ENCODE measurements around the gene DGKI.
A peak's percentile ranks its signal among the peaks of the same experiment; 100 is the strongest.
"Not testable (repeated sequence)": the region's sequence is repeated elsewhere in the genome, so short reads cannot be mapped to it uniquely, and the experiment has no call there.

DGKI gene

GRCh38 chr7:137453356-137453755 lies 393.4 kb downstream of the DGKI start:
- no peak for DNase-seq

DNA sequence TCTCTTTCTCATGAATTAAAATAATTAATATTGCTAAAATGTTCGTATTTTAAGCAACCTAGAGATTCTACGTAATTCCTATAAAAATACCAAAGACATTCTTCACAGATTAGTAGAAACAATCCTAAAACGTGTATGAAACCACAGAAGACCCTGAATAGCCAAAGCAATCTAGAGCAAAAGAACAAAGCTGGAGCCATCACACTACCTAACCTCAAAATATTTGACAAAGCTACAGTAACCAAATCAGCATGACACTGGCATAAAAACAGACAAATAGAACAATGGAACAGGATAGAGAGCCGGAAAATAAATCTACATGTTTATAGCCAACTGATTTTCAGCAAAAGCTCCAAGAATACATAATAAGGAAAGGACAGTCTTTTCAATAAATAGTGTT lies 397.8 kb downstream of the DGKI start:
- no peak for DNase-seq

GRCh38 chr7:137448572-137448971 lies 398.2 kb downstream of the DGKI start:
- DNase-seq, result not testable (repeated sequence)

GRCh38 chr7:137446025-137446424 lies 400.7 kb downstream of the DGKI start:
- peak; percentile 61 for DNase-seq

GRCh38 chr7:137445268-137445667 lies 401.5 kb downstream of the DGKI start:
- no peak for DNase-seq

- no peak for DNase-seq
Observed at GRCh38 chr7:137443616-137444015, 403.2 kb downstream of the DGKI start.

DNA sequence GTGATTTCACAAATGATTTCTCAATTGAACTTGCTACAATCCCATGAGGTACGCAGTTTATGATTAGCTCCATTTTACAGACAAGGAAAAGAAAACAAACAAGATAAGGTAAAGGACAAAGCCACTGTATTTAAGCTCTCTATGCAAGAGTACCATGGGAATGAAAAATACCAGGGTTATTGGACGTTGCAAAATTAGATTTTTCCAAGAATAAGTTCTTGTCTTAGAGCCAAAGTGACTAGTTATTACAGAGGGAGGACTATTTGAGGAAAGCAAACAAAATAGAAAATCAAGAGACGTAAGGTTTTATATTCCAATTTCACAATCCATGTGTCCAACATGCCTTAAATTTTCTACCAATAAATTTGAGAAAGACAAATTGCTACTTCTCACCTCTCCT lies 405.3 kb downstream of the DGKI start:
- DNase-seq, result no peak

- DNase-seq, result no peak
Observed at GRCh38 chr7:137439829-137440825, 406.6 kb downstream of the DGKI start.

DNA sequence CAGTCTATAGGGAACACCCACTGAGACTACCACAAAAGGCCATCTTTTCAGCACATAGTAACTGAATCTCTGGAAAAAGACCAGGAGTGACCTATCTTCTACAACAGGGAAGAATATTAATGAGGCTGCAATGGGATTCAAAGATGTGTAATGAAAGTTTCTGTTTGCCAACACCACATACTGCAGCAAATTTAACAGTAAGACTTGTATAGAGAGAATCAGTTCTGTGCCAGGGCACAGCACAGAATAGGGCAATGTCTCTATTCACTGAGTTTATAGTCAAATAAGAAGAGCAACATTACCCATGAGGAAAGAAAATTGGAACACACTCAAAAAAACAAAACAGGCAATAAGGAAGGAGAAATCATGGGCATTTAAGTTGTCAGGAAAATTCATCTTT lies 411.8 kb downstream of the DGKI start:
- DNase-seq, result no peak

GRCh38 chr7:137434530-137434929 lies 412.2 kb downstream of the DGKI start:
- no peak for DNase-seq

- DNase-seq, result no peak
Observed at GRCh38 chr7:137423321-137423720, 423.5 kb downstream of the DGKI start.

GRCh38 chr7:137421366-137421765 lies 425.4 kb downstream of the DGKI start:
- no peak for DNase-seq

DNA sequence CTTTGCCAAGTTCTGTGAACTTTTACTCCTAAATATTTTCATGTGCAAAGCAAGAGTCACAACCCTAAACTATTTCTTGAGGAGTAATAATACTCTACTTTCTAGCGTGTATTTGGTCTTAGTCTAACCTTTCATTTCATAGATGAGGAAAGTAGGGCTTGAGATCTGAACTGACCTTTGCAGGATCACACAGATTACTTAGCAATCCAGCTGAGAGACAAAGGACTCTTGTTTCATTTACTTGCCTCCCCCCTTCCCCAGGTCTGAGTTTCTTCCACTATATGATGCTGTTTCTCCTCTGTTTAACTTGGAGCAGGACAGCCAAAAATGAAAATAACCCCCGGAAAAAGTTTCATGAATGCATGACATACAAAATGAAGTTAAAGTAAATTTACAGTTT lies 427.9 kb downstream of the DGKI start:
- DNase-seq, result no peak

GRCh38 chr7:137417464-137417863 lies 429.3 kb downstream of the DGKI start:
- no peak for DNase-seq

GRCh38 chr7:137413901-137414300 lies 432.9 kb downstream of the DGKI start:
- no peak for DNase-seq

DNA sequence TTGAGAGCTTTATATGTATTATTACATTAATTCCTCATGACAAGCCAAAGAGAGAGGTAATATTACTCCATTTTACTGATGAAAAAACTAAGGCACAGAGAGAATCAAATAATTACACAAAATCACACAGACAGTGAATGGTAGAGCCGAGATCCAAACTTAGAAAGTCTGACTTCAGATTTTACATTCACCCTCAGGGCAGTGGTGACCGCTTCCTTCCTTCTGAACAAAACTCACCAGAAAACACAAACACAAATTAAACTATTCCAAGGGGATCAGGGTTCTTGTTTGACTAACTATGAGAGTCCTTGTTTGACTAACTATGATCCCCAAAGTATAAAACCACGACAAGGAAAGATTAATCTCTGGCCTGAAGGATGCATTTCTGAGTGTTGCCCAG lies 435.3 kb downstream of the DGKI start:
- DNase-seq, result no peak

DNA sequence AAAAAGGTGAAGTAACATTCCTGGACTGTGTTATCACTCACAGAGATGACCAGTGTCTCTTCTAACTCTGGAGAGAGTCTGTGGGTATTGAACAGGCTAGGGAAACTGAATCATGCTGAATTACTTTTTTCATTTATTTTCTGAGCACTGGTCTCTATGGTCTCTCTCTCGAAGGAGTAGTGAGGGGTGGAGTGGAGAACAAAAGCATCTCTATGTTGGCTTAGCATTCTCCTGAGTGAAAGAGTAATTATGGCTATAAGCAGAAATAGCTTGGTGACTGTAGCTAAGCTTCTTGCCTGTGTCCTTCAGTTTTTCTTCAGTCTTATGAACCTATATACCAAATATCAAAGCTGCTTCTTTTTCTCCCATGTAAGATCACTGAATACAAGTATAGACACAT lies 438.6 kb downstream of the DGKI start:
- DNase-seq, result no peak

GRCh38 chr7:137407078-137407477 lies 439.7 kb downstream of the DGKI start:
- no peak for DNase-seq

DNA sequence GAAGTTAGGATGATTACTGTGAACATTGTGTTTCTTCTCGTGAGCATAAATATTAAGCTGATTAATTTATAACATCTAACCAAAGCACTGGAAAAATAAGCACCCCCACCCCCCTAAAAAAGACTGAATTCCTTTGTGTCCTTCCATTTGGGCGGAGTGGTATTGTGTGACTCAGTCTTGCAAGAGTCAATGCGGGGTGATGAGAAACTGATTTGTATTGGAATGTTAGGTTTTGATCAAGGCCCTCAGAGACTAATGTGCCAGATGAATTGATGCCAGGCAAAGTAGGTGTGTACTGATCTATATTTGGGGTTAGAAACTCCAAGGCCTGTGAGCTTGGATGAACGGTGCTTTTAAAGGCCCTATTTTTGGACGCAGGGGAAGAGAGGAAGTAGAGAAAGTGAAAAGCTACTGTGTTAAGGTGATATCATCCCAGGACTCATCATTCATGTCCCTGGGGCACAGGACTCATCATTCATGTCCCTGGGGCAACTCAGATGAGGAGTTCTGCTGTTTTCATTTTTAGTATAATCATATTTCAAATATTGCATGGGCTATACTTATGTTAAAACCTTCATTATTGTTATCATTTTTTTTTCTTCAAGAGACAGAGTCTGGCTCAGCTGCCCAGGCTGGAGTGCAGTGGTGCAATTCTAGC lies 442.0 kb downstream of the DGKI start:
- DNase-seq, result no peak

DNA sequence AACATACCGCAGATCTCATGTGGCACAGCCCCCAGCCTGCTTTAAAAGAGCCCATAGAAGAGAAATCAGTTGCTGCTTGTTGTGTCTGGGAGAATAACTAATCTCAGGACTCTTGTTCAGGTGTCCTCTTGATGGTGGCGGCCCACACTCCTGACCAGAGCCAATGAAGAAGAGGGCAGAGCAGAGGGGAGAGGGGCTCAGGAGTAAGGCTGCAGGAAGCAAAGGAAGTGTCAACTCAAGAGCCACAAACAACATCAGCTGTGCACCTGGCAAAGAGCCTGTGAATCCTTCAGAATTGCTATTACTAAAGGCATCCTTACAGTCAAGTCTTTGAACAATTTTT lies 443.4 kb downstream of the DGKI start:
- no peak for DNase-seq

- DNase-seq, result no peak
Observed at GRCh38 chr7:137402536-137403352, 444.0 kb downstream of the DGKI start.

- DNase-seq, result no peak
Observed at GRCh38 chr7:137399827-137400823, 446.6 kb downstream of the DGKI start.
